ENCODE data around the gene PTPN3.

- no peak for TF ChIP-seq MYNN (IDR thresholded peaks at IDR 0.05)
- TF ChIP-seq MYNN (CRISPR knock-in tag; IDR thresholded peaks at IDR 0.05), result no peak
- no peak for TF ChIP-seq CTCF (IDR thresholded peaks at IDR 0.05 in 2 of 3, conservative IDR thresholded peaks at IDR 0.05 in 1 of 3; ENCODE audit: insufficient read depth in 2 of 3, low read depth in 1 of 3, low read length in 3 of 3)
- TF ChIP-seq THAP7 (CRISPR knock-in tag; IDR thresholded peaks at IDR 0.05), result no peak
- TF ChIP-seq GTF2F1 (IDR thresholded peaks at IDR 0.05; ENCODE audit: low read depth, low read length), result no peak
- TF ChIP-seq POLR2AphosphoS5 (IDR thresholded peaks at IDR 0.05; ENCODE audit: control insufficient read depth, insufficient read depth, low read depth, low read length), result no peak
- no peak for TF ChIP-seq ELF4 (CRISPR knock-in tag; IDR thresholded peaks at IDR 0.05)
- no peak for TF ChIP-seq EP300 (IDR thresholded peaks at IDR 0.05; ENCODE audit: low read length)
Measured at GRCh38 chr9:109403766-109404320, 94.3 kb downstream of the PTPN3 start.
